HG03108 (cell line): Measurements from ENCODE around the gene MYO7A.

Source experiments
- ATAC-seq: cut with Tn5 transposase; IDR thresholded peaks from one replicate; pipeline ENCODE4 v1.9.1; 2021; ENCODE audit warnings: moderate library complexity; ENCODE audit not compliant: unreplicated experiment

The MYO7A gene

GRCh38 chr11:77126156-77126775 lies 1.8 kb upstream of the MYO7A start:
- ATAC-seq, result no peak

- no peak for ATAC-seq
Observed at GRCh38 chr11:77126861-77127234, 1.2 kb upstream of the MYO7A start.

DNA sequence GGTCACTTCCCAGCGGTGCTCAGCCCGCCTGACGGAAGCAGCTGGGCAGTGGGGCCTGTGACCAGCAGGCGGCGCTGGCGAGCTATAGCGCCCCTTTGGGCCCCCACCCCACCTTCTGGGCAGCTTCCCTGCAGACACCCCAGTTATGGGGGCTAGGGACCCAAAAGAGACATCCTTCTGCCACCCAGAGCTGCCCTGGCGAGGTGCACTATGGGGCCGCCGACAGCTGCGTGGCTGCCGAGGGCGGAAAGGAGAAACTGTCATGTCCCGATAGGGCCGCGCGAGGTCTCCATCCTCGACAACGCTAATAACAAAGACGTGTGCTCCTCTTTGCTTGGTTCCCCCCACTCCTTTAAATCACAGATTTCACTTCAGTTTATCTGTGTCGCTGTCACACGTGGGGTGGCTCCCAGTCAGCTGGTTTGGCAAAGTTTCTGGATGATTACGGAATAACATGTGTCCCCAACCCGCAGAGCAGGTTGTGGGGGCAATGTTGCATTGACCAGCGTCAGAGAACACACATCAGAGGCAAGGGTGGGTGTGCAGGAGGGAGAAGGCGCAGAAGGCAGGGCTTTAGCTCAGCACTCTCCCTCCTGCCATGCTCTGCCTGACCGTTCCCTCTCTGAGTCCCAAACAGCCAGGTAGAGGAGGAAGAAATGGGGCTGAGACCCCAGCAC lies 673 bp upstream of the MYO7A start:
- ATAC-seq, result no peak

GRCh38 chr11:77129069-77129841 lies 1.2 kb downstream of the MYO7A start:
- ATAC-seq, result no peak

GRCh38 chr11:77129842-77130756 lies 2.1 kb downstream of the MYO7A start:
- ATAC-seq, result no peak

GRCh38 chr11:77130763-77131513 lies 2.9 kb downstream of the MYO7A start:
- no peak for ATAC-seq

- no peak for ATAC-seq
Observed at GRCh38 chr11:77131560-77131959, 3.5 kb downstream of the MYO7A start.

DNA sequence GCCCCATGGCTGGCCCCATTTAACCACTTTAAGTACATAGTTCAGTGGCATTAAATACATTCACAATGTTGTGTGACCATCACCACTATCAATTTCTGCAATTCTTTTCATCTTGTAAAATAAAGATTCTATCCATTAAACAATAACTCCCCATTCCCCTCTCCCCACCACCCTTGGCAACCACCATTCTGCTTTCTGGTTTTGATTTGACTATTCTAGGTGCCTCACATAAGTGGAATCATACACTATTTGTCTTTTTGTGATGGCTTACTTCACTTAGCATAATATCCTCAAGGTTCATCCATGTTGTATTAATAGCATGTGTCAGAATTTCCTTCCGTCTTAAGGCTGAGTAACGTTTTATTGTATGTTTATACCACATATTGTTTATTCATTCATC lies 7.0 kb downstream of the MYO7A start:
- no peak for ATAC-seq

DNA sequence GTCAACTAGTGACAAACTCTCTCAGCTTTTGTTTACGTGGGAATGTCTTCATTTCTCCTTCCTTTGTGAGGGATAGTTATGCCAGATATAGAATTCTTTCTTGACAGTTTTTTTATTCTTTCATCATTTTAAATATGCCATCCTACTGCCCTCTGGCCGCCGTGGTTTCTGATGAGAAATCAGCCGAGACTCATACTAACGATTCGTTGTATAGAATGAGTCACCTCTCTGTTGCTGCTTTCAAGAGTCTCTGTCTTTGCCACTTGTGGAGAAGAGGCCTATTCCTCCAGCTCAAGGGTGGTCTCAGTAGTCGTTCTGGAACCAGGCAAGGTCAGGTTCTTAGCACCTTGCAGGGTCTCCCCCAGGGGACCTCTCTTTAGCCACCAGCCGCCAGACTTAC lies 8.0 kb downstream of the MYO7A start:
- ATAC-seq, result no peak

GRCh38 chr11:77136784-77137420 lies 8.9 kb downstream of the MYO7A start:
- ATAC-seq, result no peak

DNA sequence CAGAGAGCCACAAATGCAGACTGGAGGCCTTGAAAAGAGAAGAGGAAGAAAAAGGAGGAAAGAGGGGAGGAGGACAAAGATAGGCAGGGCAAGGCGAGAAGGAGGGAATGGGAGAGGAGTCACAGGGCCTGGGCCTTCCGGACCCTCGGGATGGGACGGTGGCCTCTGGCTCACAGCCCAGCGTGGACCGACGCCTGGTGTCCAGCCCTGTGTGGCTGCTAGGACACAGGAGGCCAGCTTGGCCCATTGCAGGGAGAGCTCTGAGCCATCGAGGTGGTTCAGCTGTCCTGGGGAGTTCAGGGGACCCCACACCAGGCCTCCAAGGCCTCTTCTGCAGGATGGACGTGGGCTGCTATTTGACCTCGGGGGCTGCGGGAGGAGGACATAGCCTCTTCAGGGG lies 9.4 kb downstream of the MYO7A start:
- no peak for ATAC-seq

GRCh38 chr11:77138106-77138649 lies 10.1 kb downstream of the MYO7A start:
- no peak for ATAC-seq

DNA sequence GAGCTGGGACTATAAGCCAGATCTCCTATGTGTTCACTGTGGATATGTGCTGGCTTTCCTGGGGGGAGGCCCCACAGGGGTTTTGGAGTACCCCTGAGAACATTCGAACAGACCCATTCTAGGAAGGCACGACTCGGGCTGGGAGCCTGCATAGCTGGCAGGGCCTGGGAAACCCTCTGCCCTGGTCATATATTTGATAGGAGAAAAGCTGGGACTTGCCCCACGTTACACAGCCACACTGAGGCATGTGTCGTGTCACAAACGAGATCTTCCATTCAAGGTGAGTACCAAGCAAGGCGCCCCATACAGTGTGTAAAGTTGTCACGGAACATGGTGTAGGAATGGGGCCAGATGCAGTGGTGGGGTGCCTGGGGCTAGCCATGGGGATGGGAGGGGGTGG lies 11.2 kb downstream of the MYO7A start:
- ATAC-seq, result no peak

DNA sequence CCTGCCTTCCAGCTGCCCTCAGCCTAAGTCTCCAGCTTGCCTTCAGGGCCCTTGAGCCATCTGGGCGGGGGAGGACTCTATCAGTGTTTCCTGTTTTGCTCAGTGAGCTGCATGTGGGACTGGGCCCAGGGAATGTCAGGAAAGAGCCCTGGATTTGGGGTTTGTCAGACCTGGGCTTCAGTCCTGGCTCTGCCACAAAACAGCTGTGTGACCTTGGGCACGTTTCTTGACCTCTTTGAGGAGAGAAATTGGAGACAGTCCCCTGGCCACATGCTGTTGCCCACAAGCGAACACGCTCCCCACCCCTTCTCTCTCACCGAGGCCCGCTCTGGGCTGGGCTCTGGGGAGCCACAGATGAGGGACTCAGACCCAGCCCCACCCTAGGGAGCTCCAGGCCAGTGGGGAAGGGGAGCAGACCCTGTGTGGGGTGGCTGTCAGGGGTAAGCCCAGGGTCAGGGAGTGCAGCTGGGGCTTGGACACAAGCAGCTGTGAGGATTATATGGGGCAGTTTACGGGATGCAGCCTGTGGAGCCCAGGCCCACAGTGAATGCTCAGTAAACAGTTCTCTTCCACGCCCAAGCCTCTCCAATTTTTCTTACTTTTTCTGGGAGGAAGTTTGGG lies 12.3 kb downstream of the MYO7A start:
- ATAC-seq, result no peak

DNA sequence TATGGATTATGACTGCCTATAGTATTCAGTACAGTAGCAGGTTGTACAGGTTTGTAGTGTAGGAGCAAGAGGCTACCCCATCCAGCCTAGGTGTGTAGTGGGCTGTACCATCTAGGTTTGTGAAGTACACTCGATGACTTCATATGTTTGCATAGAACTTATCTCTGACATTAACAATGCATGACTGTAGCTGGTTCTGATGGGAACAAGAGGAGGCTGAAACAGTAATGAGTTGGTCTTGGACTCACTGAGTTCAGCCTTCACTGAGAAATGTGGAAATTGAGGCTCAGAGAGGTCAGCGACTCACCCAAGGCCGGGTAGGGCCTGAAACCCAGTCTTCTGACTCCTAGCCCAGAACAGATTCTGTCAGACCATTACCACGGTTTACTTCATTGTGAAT lies 13.0 kb downstream of the MYO7A start:
- no peak for ATAC-seq

DNA sequence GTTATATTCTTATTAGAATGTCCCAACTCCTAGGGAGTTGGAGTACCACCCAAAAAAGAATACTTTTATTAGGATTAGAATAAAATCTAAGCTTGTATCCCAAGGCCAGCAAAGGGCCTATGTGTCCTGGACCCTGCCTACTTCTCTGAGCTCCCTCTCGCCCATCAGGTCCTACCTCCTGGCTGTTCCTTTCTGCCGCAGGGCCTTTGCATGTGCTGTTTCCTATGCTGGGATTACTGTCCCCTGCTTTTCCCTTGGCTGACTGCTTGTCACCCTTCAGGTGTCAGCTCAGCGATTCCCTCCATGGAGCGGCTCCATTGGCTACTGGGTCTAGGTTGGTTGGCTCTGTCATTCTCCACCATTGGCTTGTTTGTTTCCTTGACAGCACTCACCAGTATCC lies 13.4 kb downstream of the MYO7A start:
- ATAC-seq, result no peak

DNA sequence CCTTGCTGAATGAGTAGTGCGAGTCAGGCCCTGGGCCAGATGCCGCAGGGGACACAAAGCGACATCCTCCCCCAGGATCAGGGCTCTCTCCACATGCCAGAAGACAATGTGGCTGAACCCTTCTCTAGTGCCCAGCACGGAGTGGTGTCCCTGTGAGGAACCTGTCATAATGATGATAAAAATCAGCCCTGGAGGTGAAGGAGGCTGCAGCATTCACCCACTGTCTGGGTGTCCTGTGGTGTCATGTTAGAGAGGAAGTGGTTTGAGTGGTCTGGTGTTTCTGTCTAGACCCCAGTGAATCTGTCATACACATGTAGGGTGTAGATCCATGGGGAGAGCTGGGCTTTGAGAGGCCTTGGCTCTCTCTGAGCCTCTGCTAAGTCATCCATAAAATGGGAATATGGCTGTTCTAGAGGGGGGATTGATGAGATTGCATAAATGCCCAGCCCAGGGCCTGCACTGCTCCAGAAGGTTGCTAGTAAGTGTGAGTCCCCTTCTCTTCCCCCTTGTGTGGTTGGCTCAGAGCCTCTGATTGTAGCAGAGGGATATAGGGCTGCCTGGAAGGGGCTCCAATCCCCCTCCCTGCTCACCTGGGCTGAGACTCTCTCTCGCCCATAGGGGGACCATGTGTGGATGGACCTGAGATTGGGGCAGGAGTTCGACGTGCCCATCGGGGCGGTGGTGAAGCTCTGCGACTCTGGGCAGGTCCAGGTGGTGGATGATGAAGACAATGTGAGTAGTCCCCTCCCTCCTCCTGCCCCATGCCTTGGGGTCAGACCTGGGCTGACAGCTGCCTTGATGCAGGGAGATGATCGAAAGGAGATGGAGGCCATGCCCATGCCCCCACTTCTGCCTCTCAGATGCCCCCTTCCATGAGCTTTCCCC lies 14.3 kb downstream of the MYO7A start:
- no peak for ATAC-seq

DNA sequence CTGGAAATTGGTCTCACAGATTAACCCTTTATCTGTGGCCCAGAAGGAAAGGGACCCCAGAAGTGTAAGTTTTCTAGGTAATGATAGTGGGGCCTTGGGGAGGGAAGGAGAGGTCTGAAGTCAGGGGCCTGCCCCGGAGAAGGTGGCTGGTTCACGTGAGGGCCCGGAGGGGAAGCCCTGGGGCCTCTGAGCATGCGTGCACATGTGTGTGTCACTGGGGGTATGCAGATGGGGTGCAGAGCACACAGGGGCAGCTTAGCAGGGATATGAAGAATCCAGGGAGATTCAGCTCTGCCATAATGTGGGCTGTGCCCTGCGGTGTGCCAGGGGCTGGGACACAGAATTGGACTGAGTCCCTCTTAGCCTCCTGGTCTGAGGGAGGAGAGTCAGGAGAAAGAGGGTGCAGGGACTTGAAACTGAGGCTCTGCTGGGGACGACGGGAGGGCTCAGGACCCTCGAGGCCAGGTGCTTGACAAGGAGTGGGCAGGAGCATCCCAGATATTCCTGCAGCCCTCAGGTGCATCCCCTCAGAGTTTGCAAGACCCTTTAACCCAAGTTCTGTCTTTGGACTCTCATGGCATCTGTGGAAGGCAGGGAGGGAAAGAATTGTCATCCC lies 15.5 kb downstream of the MYO7A start:
- no peak for ATAC-seq
